Esophagus (tissue), 2 donors: ENCODE results near the gene RAB35. TPM values are rescaled to one million over a fixed set of nuclear protein-coding genes. Genes with fewer than 3 reads are reported as not detected.

ENCODE experiments used
- H3K27ac ChIP-seq, 2 donors: one replicate each; pipeline ENCODE4 v1.5.1; 2013; ENCODE audit warnings: low read depth in 2 of 2, mild to moderate bottlenecking in 2 of 2, inconsistent platforms in 1 of 2, low read length in 1 of 2, moderate library complexity in 1 of 2
- H3K27me3 ChIP-seq, 2 donors: one replicate each; pipeline ENCODE4 v1.6.1; 2013; ENCODE audit warnings: low read length in 2 of 2, control low read depth in 1 of 2, mild to moderate bottlenecking in 1 of 2; ENCODE audit not compliant: insufficient read depth in 2 of 2, control insufficient read depth in 1 of 2
- H3K36me3 ChIP-seq, 2 donors: one replicate each; pipeline ENCODE4 v1.6.1; 2013; ENCODE audit warnings: low read length in 1 of 2; ENCODE audit not compliant: control insufficient read depth in 2 of 2, insufficient read depth in 2 of 2
- H3K4me1 ChIP-seq, 2 donors: one replicate each; pipeline ENCODE4 v1.6.1; 2013; ENCODE audit warnings: low read length in 1 of 2; ENCODE audit not compliant: control insufficient read depth in 2 of 2, insufficient read depth in 2 of 2
- H3K4me3 ChIP-seq, 2 donors: one replicate each; pipeline ENCODE4 v1.5.1; 2013; ENCODE audit warnings: low read length in 2 of 2, mild to moderate bottlenecking in 2 of 2, low read depth in 1 of 2, moderate library complexity in 1 of 2
- H3K9me3 ChIP-seq, 2 donors: one replicate each; pipeline ENCODE4 v1.6.1; 2013; ENCODE audit warnings: mild to moderate bottlenecking in 2 of 2, low read depth in 1 of 2, low read length in 1 of 2, moderate library complexity in 1 of 2; ENCODE audit not compliant: control insufficient read depth in 2 of 2, insufficient read depth in 1 of 2
- WGBS, 2 donors: extraction: QIAGEN DNeasy Blood & Tissue Kit; methylation state at CpG; one replicate each; pipeline ENCODE4 v1.1.7; 2013; 5-methylcytosine and 5-hydroxymethylcytosine counted together
- polyA plus RNA-seq, 2 donors: library from polyadenylated mRNA; stranded (reverse); fragments of 200-250 nt; gene quantifications; one replicate each; pipeline ENCODE4 v1.2.3, GENCODE V29; 2013
- donor health status: healthy with polysubstance abuse.
- donor health status: Bipolar disorder and iron deficiency.

RAB35 gene
- polyA plus RNA-seq, 2 donors: 33.5 to 34.3 TPM

DNA sequence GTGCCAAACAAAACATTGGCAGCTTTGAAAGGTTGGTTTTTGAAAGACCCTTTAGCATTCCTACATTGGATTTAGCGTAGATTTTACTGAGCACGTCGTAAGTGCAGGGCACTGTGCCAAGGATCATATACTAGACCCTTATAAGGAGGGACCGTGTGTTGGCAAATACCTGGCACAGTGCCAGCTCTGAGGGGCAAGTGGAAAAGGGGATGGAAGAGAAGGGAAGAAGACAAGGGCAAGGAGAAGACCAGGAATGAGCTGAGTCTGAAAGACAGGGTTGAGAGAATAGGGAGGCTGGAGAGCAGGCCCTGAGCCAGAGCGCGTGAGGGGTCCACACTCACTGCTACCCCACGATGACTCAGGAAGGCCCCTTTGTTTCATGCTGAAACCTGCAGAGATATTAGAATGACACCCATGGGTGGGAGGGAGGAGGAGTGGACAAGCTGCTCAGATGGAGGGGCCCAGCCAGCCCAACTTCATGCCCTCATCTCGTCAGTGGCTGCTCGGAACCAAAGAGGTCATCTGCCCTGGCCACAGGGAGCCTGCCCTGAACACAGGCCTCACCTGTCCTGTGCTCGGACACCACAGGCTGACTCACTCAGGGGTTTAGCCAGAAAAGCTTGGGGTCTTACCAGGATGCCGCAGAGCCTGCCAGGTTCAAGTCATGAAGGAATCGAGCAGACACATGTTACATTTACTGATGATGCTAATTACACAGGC is 25.0 kb downstream of the RAB35 start:
- Histone ChIP-seq H3K4me3 (no peak overlapping the region), H3K36me3 (peaks cover 12 to 46% of the 10 kb centered on the region in 2 donors), H3K4me1 (no peaks in the 10 kb centered on the region), H3K27me3 (no peaks in the 10 kb centered on the region), H3K9me3 (no peaks in the 10 kb centered on the region), H3K27ac (no peak overlapping the region)
- WGBS, 2 donors: 79 to 80% methylated on average over 12 of the region's 12 CpGs

DNA sequence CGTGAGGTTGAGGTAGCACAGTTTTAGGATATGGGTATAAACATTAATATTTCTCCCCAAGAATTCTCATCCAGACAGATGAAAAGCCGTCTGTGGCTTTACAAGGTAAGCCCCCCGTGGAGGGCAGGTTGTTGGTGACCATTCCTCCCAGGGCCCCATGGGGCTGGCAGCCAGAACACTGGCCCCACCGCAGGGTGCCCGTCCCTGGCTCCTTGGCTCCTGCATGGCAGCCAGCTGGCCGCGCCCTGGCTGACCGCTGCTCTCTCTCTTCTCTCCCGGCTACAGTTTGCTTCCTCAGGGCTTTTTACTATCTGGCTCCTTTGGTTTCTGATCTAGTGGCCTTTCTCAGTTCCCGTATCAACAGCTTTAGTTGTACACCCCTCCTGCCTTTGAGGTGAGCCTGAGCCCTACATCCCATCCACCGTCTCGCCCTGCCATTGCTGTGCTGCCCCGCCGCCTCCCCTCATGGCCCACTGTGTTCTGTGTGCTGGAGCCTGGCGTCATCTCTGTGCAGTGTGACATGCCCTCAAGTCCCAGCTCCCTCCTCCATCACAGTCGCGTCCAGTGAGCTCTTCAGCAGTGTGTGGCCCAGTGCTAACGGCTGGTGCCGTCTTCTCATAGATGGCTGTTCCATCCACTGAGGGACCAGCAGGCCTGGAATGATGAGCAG is 25.8 kb downstream of the RAB35 start:
- Histone ChIP-seq H3K27ac (no peak overlapping the region), H3K4me3 (no peak overlapping the region), H3K27me3 (no peaks in the 10 kb centered on the region), H3K4me1 (no peaks in the 10 kb centered on the region), H3K9me3 (no peaks in the 10 kb centered on the region), H3K36me3 (peaks cover 6 to 39% of the 10 kb centered on the region in 2 donors)
- WGBS, 2 donors: 88 to 90% methylated on average over 19 of the region's 19 CpGs

DNA sequence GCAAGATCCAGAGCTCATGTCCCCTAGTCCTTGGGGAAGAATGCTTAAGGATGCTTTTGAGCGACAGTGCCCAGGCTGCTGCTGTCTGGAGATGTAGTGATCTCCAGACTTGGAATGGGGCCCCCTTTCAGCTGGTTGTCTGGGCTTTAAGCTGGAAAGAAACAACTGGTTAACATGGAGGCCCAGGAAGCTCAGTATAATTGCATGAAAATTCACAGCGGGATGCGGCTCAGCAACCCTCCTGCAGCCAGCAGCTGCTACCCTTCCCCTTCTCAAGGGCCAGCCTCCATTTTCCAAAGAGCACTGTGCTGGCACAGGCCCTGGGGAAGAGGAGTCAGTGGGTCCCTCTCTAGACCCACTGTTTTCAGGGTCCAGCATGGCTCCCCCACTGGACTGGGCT is 26.3 kb downstream of the RAB35 start:
- WGBS, 2 donors: 85 to 91% methylated on average over 3 of the region's 3 CpGs
- H3K36me3 ChIP-seq: peaks cover 6 to 36% of the 10 kb centered on the region in 2 donors
- no peaks in the 10 kb centered on the region for H3K4me1 ChIP-seq
- H3K9me3 ChIP-seq: no peaks in the 10 kb centered on the region
- H3K4me3 ChIP-seq: no peak overlapping the region
- H3K27me3 ChIP-seq: no peaks in the 10 kb centered on the region
- no peak overlapping the region for H3K27ac ChIP-seq

GRCh38 chr12:120089796-120090195 is 26.8 kb downstream of the RAB35 start:
- Histone ChIP-seq H3K9me3 (no peaks in the 10 kb centered on the region), H3K27me3 (no peaks in the 10 kb centered on the region), H3K4me1 (no peaks in the 10 kb centered on the region), H3K36me3 (peaks cover 5 to 36% of the 10 kb centered on the region in 2 donors), H3K4me3 (no peak overlapping the region), H3K27ac (no peak overlapping the region)
- WGBS, 2 donors: 69 to 75% methylated on average over 2 of the region's 2 CpGs

DNA sequence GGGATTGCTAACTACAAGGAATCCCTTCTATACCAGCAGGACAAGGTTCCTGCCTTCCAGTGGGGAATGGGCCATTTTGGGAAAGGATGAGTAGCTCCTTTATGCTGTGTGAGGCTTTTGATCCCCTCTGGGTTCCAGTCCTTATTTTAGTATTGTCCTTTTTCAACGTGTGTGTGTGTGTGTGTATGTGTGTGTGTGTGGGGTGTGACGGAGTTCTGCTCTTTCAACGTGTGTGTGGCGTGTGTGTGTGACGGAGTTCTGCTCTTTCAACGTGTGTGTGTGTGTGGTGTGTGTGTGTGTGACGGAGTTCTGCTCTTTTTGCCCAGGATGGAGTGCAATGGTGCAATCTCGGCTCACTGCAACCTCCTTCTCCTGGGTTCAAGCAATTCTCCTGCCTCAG is 27.4 kb downstream of the RAB35 start:
- Histone ChIP-seq H3K36me3 (peaks cover 0 to 32% of the 10 kb centered on the region in 2 donors), H3K4me3 (no peak overlapping the region), H3K4me1 (no peaks in the 10 kb centered on the region), H3K27me3 (no peaks in the 10 kb centered on the region), H3K9me3 (no peaks in the 10 kb centered on the region), H3K27ac (no peak overlapping the region)
- WGBS, 2 donors: 33 to 35% methylated on average over 8 of the region's 8 CpGs

- Histone ChIP-seq H3K27ac (peak overlapping the region; percentile 84 to 94), H3K36me3 (peaks cover 0 to 11% of the 10 kb centered on the region in 2 donors), H3K4me1 (no peaks in the 10 kb centered on the region), H3K9me3 (no peaks in the 10 kb centered on the region), H3K4me3 (peak overlapping the region; percentile 18 to 29), H3K27me3 (no peaks in the 10 kb centered on the region)
- WGBS, 2 donors: 0 to 1% methylated on average over 55 of the region's 55 CpGs
Measured at GRCh38 chr12:120086801-120087621, 29.5 kb downstream of the RAB35 start.

- Histone ChIP-seq H3K4me3 (no peak overlapping the region), H3K4me1 (no peaks in the 10 kb centered on the region)
Measured at GRCh38 chr12:120085920-120086645, 30.5 kb downstream of the RAB35 start.

DNA sequence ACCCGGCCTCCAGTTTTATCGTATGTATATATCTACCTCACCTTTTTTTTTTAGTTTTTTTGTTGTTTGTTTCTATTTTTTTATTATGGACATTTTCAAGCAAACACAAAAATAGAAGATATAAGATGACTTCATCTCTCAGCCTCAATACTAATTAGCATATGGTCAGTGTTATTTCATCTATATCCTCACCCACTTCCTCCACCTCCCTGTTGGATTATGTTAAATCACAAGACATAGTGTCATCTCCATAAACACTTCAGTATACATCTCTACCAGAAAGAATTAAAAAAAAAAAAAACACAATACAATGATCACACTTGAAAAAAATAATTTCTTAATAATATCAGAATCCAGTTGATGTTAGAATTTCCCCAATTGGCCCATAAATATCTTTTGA is 34.9 kb downstream of the RAB35 start:
- WGBS, 2 donors: 90 to 97% methylated on average over 2 of the region's 2 CpGs
- Histone ChIP-seq H3K27me3 (no peaks in the 10 kb centered on the region), H3K9me3 (no peaks in the 10 kb centered on the region), H3K4me1 (peaks cover 0 to 17% of the 10 kb centered on the region in 2 donors), H3K36me3 (peaks cover 0 to 2% of the 10 kb centered on the region in 2 donors), H3K27ac (no peak overlapping the region), H3K4me3 (no peak overlapping the region)

More at GRCh38 chr12:120085920-120086645, 30.5 kb downstream of the RAB35 start:
- Histone ChIP-seq H3K36me3 (peaks cover 0 to 7% of the 10 kb centered on the region in 2 donors), H3K27me3 (no peaks in the 10 kb centered on the region), H3K27ac (peak overlapping the region; percentile 80 to 84), H3K9me3 (no peaks in the 10 kb centered on the region)
- 64 to 65% methylated on average over 6 of the region's 6 CpGs for WGBS, 2 donors
